Right forelimb (tissue), 1 donor: ENCODE results near the gene WNT2.
A peak's percentile ranks its signal among the peaks of the same experiment; 100 is the strongest.
"Not testable (repeated sequence)": the region's sequence is repeated elsewhere in the genome, so short reads cannot be mapped to it uniquely, and the experiment has no call there.

Source experiments
- DNase-seq: peaks from one replicate; pipeline ENCODE4 v3.0.0-alpha.2; 2018

WNT2 gene

GRCh38 chr7:117251687-117252086 is 71.2 kb downstream of the WNT2 start:
- DNase-seq = no peak

GRCh38 chr7:117250801-117251200 is 72.1 kb downstream of the WNT2 start:
- DNase-seq = no peak

- DNase-seq = no peak
Observed at GRCh38 chr7:117250245-117250644, 72.6 kb downstream of the WNT2 start.

GRCh38 chr7:117249696-117250095 is 73.2 kb downstream of the WNT2 start:
- DNase-seq = no peak

GRCh38 chr7:117248829-117249228 is 74.0 kb downstream of the WNT2 start:
- no peak for DNase-seq

GRCh38 chr7:117247809-117248208 is 75.0 kb downstream of the WNT2 start:
- DNase-seq = no peak

GRCh38 chr7:117245703-117246102 is 77.2 kb downstream of the WNT2 start:
- DNase-seq = not testable (repeated sequence)

GRCh38 chr7:117243390-117243789 is 79.5 kb downstream of the WNT2 start:
- no peak for DNase-seq

GRCh38 chr7:117241088-117241487 is 81.8 kb downstream of the WNT2 start:
- no peak for DNase-seq

GRCh38 chr7:117238937-117239336 is 83.9 kb downstream of the WNT2 start:
- no peak for DNase-seq

- no peak for DNase-seq
Observed at GRCh38 chr7:117238472-117238871, 84.4 kb downstream of the WNT2 start.

- DNase-seq = no peak
Observed at GRCh38 chr7:117237646-117238045, 85.2 kb downstream of the WNT2 start.

- no peak for DNase-seq
Observed at GRCh38 chr7:117231047-117231359, 91.9 kb downstream of the WNT2 start.

GRCh38 chr7:117230276-117231046 is 92.4 kb downstream of the WNT2 start:
- no peak for DNase-seq

- DNase-seq = peak; percentile 50
Observed at GRCh38 chr7:117229350-117229749, 93.5 kb downstream of the WNT2 start.

- no peak for DNase-seq
Observed at GRCh38 chr7:117227091-117227490, 95.8 kb downstream of the WNT2 start.

- DNase-seq = no peak
Observed at GRCh38 chr7:117225536-117225935, 97.3 kb downstream of the WNT2 start.
